NCI-H446 treated with DMSO at 0.1 percent for 48 hours (cell line): ENCODE results near the gene PLXNA4.

ENCODE experiments used
- DNase-seq: peaks from one replicate; lab custom pipeline; 2025; lab: John Stamatoyannopoulos, UW

The PLXNA4 gene

GRCh38 chr7:132499487-132499886 is 76.8 kb downstream of the PLXNA4 start:
- DNase-seq: no peak

- no peak for DNase-seq
Measured at GRCh38 chr7:132499065-132499464, 77.2 kb downstream of the PLXNA4 start.

GRCh38 chr7:132498319-132498718 is 78.0 kb downstream of the PLXNA4 start:
- no peak for DNase-seq

- DNase-seq: no peak
Measured at GRCh38 chr7:132497098-132497497, 79.2 kb downstream of the PLXNA4 start.

GRCh38 chr7:132495936-132496335 is 80.3 kb downstream of the PLXNA4 start:
- no peak for DNase-seq

- DNase-seq: no peak
Measured at GRCh38 chr7:132494474-132494873, 81.8 kb downstream of the PLXNA4 start.

GRCh38 chr7:132492823-132493445 is 83.3 kb downstream of the PLXNA4 start:
- DNase-seq: no peak

- DNase-seq: no peak
Measured at GRCh38 chr7:132491391-132491945, 84.8 kb downstream of the PLXNA4 start.

GRCh38 chr7:132490474-132490873 is 85.8 kb downstream of the PLXNA4 start:
- DNase-seq: no peak

GRCh38 chr7:132489776-132490237 is 86.5 kb downstream of the PLXNA4 start:
- no peak for DNase-seq

- peak; percentile 1 for DNase-seq
Measured at GRCh38 chr7:132488634-132489302, 87.5 kb downstream of the PLXNA4 start.

GRCh38 chr7:132486274-132486610 is 90.0 kb downstream of the PLXNA4 start:
- no peak for DNase-seq

GRCh38 chr7:132485600-132486273 is 90.5 kb downstream of the PLXNA4 start:
- DNase-seq: no peak

- no peak for DNase-seq
Measured at GRCh38 chr7:132485136-132485535, 91.1 kb downstream of the PLXNA4 start.

GRCh38 chr7:132482866-132483265 is 93.4 kb downstream of the PLXNA4 start:
- no peak for DNase-seq

- no peak for DNase-seq
Measured at GRCh38 chr7:132480534-132480933, 95.7 kb downstream of the PLXNA4 start.

GRCh38 chr7:132476541-132476940 is 99.7 kb downstream of the PLXNA4 start:
- no peak for DNase-seq

GRCh38 chr7:132475669-132476116 is 100.6 kb downstream of the PLXNA4 start:
- DNase-seq: no peak

- DNase-seq: no peak
Measured at GRCh38 chr7:132475037-132475668, 101.1 kb downstream of the PLXNA4 start.

GRCh38 chr7:132472463-132473120 is 103.7 kb downstream of the PLXNA4 start:
- DNase-seq: peak; percentile 13

GRCh38 chr7:132471515-132471914 is 104.8 kb downstream of the PLXNA4 start:
- no peak for DNase-seq

GRCh38 chr7:132469681-132470080 is 106.6 kb downstream of the PLXNA4 start:
- no peak for DNase-seq
